HG03175 (cell line): ENCODE results near the gene CNGA4.
"Not testable (repeated sequence)": the region's sequence is repeated elsewhere in the genome, so short reads cannot be mapped to it uniquely, and the experiment has no call there.

Source experiments
- ATAC-seq: cut with Tn5 transposase; IDR thresholded peaks from one replicate; pipeline ENCODE4 v1.9.1; 2021; ENCODE audit warnings: mild to moderate bottlenecking, moderate library complexity; ENCODE audit not compliant: unreplicated experiment

CNGA4 gene

DNA sequence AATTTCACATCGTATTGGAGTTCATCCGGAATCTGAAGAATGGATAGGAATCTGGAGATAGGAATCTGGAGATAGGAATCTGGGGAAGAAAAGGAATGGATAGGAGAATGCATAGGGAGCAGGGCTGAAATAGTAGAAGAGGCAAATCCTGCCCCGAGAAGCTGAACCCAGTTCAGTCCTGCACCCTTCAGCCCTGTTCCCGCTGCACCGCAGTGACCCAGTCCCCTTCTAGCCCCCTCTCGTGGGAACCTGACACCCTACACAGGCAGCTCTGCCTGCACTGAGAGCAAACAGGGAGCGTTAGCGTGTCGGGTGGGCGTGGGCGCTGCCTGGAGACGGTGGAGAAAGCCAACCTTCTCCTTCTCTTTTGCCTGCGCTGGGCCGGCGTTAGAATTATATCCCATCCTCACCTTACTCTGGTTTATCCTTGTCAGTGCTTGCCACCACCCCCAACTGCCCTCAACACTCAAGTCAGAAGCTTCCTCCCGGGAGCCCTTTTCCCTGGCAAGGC lies 19.7 kb downstream of the CNGA4 start:
- no peak for ATAC-seq

DNA sequence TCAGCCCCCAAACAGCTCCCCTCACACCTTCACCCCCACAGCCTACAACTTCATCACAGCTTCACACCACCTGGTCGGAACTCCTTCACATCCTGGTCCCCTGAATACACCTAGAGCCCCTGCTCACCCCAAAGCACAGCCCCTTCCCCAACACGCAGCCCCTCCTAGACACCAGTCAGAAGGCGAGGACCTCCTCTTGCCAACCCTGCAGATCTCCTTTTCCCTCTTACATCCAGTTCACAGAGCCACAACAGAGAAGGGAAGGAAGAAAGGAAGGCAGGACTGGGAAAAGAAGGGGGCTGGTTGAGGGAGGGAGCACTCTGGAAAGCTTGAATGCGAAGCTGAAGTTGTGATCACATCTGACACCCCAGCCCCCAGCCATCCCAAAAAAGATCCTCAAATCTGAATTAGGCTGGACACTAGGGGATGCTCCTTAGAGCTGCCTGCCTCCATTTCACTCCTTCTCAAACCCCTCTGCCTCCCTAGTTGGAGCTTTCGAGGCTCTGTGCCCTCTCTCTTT lies 21.4 kb downstream of the CNGA4 start:
- ATAC-seq: no peak

DNA sequence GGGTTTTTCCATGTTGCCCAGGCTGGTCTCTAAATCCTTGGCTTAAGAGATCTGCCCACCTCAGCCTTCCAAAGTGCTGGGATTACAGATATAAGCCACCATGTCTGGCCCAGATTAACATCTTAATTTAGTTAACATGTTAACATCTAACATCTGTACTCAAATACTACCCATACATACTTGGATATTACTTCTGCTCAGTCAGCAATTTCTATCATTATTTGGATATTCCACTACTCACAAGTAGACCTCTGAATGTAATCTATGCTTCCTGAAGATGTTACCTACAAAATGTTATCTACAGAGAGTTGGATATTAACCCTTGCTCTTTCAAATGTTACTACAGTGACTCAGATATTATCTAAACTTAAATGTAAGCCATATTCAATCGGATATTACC lies 24.8 kb downstream of the CNGA4 start:
- no peak for ATAC-seq

DNA sequence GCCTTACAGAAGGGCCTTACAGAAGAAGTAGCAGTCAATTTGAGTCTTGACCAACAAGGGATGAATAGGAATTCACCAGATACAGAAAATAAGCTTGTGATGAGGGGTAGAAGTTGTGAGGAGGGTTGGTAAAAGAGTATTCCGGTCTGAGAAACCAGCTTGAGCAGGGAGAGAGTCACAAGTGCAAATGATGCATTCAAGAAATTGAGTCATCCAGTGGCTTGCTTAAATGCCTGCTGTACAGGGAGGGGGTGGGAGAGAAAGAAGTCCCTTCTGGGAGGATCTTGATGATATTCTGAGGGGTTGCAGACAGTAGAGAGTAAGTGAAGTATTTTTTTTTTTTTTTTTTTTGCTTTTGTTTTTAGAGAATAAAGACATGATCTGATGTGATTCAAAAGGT lies 29.9 kb downstream of the CNGA4 start:
- no peak for ATAC-seq

DNA sequence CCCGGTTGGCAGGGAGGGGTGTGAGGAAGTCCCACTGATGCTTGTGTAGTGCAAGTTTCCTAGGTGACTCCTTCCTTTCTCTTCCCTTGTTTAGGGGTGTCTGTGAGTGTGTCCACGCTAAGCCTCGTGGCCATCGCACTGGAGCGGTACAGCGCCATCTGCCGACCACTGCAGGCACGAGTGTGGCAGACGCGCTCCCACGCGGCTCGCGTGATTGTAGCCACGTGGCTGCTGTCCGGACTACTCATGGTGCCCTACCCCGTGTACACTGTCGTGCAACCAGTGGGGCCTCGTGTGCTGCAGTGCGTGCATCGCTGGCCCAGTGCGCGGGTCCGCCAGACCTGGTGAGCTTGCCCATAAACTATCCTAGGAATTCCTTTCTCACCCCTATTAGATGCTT lies 31.1 kb downstream of the CNGA4 start:
- ATAC-seq: no peak

DNA sequence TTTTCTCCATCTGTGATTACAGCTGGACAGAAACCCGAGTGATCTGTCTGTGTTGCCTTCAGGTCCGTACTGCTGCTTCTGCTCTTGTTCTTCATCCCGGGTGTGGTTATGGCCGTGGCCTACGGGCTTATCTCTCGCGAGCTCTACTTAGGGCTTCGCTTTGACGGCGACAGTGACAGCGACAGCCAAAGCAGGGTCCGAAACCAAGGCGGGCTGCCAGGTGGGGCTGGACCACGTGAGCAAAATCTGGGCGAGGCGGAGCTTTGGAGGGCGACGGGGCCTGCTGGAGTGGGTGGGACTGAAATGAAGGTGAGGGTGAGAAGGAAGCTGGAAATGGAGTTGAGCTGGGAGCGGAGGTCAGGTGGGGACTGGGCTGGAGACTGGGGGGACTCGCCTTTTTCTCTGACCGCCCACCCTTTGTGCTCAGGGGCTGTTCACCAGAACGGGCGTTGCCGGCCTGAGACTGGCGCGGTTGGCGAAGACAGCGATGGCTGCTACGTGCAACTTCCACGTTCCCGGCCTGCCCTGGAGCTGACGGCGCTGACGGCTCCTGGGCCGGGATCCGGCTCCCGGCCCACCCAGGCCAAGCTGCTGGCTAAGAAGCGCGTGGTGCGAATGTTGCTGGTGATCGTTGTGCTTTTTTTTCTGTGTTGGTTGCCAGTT lies 31.8 kb downstream of the CNGA4 start:
- no peak for ATAC-seq

DNA sequence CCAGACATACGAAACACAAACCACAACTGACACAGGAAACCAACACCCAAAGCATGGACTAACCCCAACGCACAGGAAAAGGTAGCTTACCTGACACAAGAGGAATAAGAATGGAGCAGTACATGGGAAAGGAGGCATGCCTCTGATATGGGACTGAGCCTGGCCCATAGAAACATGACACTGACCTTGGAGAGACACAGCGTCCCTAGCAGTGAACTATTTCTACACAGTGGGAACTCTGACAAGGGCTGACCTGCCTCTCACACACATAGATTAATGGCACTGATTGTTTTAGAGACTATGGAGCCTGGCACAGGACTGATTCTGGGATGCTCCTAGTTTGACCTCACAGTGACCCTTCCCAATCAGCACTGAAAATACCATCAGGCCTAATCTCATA lies 32.7 kb downstream of the CNGA4 start:
- no peak for ATAC-seq

DNA sequence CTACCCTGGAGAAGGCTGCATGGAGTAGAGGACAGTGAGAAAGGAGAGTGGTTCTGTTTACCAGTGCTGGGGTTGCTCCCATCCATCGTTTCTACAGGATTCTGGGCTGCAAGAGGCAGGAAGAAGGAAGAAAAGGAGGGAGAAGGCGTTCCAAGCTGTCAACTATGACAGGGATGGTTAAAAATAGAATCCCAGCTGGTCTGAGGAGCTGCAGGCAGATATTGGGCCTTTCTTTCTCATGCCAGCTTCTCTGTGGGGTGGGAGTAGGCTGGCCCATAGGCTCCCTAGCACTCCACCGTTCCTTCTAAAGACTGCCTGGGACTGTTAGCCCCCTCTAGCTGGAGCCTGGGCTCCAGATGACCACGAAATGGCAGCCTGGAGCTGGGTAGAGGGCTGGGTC lies 34.3 kb downstream of the CNGA4 start:
- no peak for ATAC-seq

DNA sequence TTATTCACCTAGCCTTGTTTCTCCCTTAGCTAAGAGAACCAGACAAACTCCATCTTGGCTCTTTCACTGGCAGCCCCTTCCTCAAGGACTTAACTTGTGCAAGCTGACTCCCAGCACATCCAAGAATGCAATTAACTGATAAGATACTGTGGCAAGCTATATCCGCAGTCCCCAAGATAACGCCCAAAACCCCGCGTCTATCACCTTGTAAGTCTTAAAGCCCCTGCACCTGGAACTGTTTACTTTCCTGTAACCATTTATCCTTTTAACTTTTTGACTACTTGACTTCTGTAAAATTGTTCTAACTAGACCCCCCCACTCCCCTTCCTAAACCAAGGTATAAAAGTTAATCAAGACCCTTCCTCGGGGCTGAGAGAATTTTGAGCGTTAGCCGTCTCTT lies 41.9 kb downstream of the CNGA4 start:
- ATAC-seq: not testable (repeated sequence)

DNA sequence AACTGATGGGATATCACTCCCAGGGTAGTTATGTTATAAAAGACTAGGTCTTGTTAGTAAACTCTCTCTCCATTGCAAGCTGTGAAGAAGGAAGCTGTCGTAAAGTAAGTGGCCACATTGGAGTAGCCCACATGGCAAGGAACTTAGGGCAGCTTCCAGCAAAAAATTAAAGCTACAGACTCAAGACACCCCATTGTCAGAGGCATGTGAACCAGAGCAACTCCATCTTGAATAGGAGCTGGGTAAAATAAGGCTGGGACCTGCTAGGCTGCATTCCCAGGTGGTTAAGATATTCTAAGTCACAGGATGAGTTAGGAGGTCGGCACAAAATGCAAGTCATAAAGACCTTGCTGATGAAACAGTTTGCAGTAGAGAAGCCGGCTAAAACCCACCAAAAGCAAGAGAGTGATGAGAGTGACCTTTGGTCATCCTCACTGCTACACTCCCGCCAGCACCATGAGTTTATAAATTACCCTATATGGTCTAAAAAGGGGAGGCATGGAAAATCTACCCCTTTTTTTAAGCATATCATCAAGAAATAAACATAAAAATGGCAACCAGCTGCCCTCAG lies 44.6 kb downstream of the CNGA4 start:
- no peak for ATAC-seq

DNA sequence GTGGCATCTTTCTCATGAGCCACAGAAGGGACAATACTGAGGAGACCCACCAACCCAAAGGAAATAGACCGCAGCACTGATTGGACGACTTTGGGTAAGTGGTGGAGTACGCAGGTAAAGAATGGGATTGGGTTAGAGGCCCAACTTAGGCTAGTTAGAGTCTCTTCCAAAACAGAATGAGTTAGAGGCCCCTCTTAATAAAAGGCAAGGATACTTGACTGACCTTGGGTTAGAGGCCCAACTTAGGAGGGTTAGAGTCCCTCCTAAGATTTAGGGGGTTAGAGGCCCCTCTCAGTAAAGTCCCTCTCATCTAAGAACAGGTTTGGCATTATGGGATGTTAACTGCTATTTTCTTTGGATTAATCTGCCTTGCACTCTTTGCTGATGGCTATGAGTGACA lies 45.4 kb downstream of the CNGA4 start:
- ATAC-seq: no peak

DNA sequence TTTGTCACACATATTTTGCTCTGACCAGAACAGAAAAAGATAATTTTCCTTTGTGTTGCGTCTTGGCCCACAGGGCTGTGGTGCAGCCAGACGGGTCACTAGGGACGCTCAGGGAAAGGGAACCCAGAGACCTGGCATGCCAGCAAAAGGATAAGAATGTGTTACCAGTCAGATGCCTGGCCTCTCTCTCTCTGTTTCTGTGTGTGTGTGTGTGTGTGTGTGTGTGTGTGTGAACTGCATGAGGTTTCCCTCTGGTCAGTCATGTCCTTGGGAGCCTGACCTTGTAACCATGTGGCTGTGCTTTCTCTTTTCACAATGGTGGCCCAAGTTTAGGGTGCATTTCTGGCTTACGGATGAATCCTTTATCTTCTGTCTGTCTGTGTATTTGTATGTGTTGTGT lies 46.1 kb downstream of the CNGA4 start:
- no peak for ATAC-seq
